LNCaP clone FGC (cell line): ENCODE measurements around the gene PCSK4.

Source experiments
- DNase-seq: peaks from one replicate; pipeline ENCODE4 v3.0.0-alpha.2; 2011; ENCODE audit warnings: low read depth
- H3K4me3 ChIP-seq: 2 replicates; pipeline ENCODE4 v1.5.1; 2011; ENCODE audit warnings: mild to moderate bottlenecking, low read depth, low read length, control low read depth
- CTCF ChIP-seq: IDR thresholded peaks from 2 replicates; pipeline ENCODE4 v1.5.1; 2012; ENCODE audit warnings: mild to moderate bottlenecking; ENCODE audit not compliant: control insufficient read depth, insufficient read depth; ENCODE audit errors: extremely low read depth

Gene PCSK4

GRCh38 chr19:1457892-1458291, 32.3 kb downstream of the PCSK4 start:
- no peak overlapping the region for H3K4me3 ChIP-seq
- TF ChIP-seq CTCF, result no peak
- DNase-seq, result no peak

GRCh38 chr19:1457031-1457739, 33.0 kb downstream of the PCSK4 start:
- no peak overlapping the region for H3K4me3 ChIP-seq
- no peak for TF ChIP-seq CTCF
- no peak for DNase-seq

GRCh38 chr19:1456121-1456900, 33.8 kb downstream of the PCSK4 start:
- peak overlapping the region; percentile 27 for H3K4me3 ChIP-seq
- no peak for TF ChIP-seq CTCF
- no peak for DNase-seq

GRCh38 chr19:1455336-1456120, 34.6 kb downstream of the PCSK4 start:
- peak overlapping the region; percentile 52 for H3K4me3 ChIP-seq
- no peak for TF ChIP-seq CTCF
- peak; percentile 93 for DNase-seq

DNA sequence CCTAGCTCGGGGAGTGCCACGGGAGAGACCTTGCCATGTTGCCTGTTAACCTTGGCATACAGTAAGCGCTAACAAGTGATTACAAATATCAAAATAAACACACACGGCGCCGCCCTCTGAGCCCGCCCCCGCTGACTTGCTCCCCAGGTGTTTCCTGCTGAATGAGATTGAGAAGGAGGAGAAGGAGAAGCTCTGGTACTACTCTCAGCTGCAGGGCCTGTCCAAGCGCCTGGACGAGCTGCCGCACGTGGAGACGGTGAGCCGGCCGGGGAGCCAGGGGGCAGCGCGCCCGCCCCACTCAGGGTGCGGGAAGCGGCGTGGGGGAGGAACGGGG, 35.2 kb downstream of the PCSK4 start:
- no peak for TF ChIP-seq CTCF
- peak overlapping the region; percentile 52 for H3K4me3 ChIP-seq
- DNase-seq, result peak; percentile 11

- no peak for DNase-seq
- H3K4me3 ChIP-seq, result no peak overlapping the region
- TF ChIP-seq CTCF, result no peak
Measured at GRCh38 chr19:1453525-1454364, 36.4 kb downstream of the PCSK4 start.
